HL-60/S4 treated with retinoic acid at 250 ng/mL for 4 days and 3 days (cell line): Measurements from ENCODE around the gene MGAT1.
"Not testable (repeated sequence)": the region's sequence is repeated elsewhere in the genome, so short reads cannot be mapped to it uniquely, and the experiment has no call there.

Experiments
- in situ Hi-C: fragments of 300-500 bp; cut with MboI; formaldehyde crosslinking; loops from 2 replicates; pipeline ENCODE4 v1.7.0; 2022; ENCODE audit warnings: low sequenced_read_pairs

Gene MGAT1

GRCh38 chr5:180802325-180803180, at the start of gene MGAT1:
MGAT1 (minus strand) TSS chr5:180802806; CDS start chr5:180792971, 9,835 bp downstream.
- in situ Hi-C loops, result no loop called here

DNA sequence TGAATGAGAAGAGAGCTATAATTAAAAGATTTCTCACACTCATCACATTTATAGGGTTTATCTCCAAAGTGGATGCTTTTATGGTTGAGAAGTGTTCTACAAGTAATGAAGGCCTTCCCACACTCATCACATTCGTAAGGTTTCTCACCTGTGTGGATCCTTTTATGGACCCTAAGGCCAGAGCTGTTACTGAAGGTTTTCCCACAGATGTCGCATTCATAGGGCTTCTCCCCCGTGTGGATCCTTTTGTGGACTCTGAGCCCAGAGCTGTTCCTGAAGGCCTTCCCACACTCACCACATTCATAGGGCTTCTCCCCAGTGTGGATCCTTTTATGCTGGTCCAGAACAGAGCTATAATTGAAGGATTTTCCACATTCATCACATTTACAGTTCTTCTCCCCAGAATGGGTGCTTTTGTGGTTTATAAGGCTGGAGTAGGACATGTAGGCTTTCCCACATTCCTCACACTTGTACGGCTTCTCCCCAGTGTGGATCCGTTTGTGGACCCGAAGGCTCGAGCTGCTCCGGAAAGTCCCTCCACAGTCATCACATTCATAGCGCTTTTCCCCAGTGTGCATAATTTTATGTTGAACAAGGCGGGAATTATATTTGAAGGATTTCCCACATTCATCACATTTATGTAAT, 48.0 kb upstream of the MGAT1 start:
- in situ Hi-C loops, result no loop called here

GRCh38 chr5:180849827-180850226, 47.2 kb upstream of the MGAT1 start:
- in situ Hi-C loops, result no loop called here

GRCh38 chr5:180848878-180849277, 46.3 kb upstream of the MGAT1 start:
- in situ Hi-C loops, result no loop called here

DNA sequence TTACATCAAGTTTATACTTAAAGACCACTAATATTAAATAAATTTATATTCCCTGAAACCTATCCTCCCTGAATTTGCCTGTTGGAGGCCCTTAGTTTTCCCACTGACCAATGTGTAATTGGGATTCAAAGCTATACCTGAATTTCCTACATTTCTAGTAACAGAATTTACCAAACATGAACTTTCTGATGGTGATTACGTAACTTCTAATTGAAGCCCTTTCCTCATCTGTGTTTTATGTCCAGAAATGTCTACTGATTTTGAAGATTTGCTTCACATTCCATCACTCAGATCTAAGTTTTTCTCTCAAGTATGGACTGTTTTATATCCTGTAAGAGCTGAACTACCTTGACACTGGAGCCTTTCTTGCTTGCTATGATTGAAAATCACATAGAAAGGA, 45.7 kb upstream of the MGAT1 start:
- in situ Hi-C loops, result no loop called here

DNA sequence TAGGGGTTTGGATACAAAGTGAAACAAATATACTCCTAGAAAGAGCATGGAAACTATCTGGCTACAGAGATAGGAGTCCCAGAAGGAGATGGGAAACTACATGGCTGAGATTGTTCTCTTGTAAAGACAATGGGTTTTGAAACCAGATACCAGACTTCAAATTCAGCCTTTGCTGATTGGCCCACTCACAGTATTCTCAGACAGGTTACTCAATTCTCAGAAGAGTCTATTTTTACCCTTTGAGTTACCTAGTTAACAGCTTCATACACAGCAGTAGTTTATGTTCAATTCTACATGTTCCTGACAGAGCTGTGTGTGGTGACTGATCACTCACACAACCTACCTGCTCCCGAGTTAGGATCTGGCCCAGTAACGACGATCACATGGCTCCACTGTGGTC, 44.4 kb upstream of the MGAT1 start:
- in situ Hi-C loops, result no loop called here

DNA sequence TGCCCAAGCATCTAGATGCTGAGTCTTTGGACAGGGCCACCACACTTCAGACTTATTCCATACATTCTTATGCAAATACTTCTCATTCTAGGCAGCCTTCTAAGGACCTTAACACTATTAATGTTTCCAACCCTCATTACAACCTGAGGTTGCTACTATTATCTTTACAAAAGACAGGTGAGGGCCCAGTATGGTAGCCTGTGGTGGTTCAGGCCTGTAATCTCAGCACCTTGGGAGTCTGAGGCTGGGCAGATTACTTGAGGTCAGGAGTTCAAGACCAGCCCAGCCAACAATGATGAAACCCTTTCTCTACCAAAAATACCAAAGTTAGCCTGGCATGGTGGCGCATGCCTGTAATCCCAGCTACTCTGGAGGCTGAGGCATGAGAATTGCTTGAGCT, 42.3 kb upstream of the MGAT1 start:
- in situ Hi-C loops, result no loop called here

- in situ Hi-C loops, result no loop called here
Measured at GRCh38 chr5:180844432-180844831, 41.8 kb upstream of the MGAT1 start.

- in situ Hi-C loops, result no loop called here
Measured at GRCh38 chr5:180839935-180840334, 37.3 kb upstream of the MGAT1 start.

DNA sequence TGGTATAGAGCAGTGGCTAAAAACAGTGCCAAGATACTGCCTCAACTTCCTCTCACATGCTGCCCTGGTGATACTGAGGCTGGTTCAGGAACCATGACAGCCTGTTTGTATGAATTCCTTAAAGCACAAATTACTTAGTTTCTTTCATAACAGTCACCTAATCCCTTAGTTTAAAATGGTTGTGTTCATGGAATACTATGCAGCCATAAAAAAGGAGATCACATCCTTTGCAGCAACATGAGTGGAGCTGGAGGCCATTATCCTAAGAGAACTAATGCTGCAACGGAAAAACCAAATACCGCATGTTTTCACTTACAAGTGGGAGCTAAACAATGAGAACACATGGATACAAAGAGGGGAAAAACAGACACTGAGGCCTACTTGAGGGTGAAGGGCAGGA, 36.6 kb upstream of the MGAT1 start:
- in situ Hi-C loops, result no loop called here

- in situ Hi-C loops, result no loop called here
Measured at GRCh38 chr5:180837478-180837877, 34.9 kb upstream of the MGAT1 start.

- in situ Hi-C loops, result no loop called here
Measured at GRCh38 chr5:180832638-180833068, 30.0 kb upstream of the MGAT1 start.

GRCh38 chr5:180831139-180832093, 28.8 kb upstream of the MGAT1 start:
- in situ Hi-C loops, result no loop called here

DNA sequence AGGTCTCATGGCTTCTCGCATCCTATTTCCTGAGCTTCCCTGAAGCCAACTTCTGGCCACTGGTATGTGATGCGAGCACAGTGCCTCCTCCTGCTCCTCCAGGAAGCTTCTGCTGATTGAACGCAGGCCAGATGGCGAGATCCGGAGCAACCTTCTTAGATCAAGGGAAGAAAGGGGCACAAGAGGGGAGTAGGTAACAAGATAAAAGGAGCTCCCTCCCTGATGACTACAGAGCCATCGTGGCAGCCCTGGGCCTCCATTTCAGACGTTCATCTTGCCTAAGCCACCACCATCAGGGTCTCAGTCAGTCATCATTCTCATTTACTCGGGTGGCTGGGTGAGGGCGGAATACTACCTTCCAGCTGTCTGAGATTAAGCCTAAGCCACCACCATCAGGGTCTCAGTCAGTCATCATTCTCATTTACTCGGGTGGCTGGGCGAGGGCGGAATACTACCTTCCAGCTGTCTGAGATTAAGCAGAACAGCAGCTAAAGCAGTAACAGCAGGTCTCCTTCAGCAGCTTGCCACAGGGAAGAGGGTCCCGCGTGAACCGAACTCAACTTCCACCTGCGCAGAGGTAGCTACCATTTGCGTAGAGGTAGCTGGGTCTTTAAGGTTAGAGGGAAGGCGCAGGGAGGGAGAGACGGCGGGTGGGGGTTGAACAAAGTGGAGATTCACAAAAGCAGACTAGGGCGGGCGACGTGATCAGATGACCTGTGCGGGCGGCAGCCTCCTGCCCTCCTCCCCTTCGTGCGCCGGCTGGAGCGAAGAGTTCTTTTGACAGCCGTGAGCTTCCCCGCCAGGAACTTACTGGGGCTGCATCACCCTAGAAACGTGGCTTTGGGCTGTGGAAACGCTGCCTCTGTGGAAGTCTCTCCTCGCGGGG, 27.9 kb upstream of the MGAT1 start:
- in situ Hi-C loops, result no loop called here

- in situ Hi-C loops, result no loop called here
Measured at GRCh38 chr5:180829726-180830125, 27.1 kb upstream of the MGAT1 start.

DNA sequence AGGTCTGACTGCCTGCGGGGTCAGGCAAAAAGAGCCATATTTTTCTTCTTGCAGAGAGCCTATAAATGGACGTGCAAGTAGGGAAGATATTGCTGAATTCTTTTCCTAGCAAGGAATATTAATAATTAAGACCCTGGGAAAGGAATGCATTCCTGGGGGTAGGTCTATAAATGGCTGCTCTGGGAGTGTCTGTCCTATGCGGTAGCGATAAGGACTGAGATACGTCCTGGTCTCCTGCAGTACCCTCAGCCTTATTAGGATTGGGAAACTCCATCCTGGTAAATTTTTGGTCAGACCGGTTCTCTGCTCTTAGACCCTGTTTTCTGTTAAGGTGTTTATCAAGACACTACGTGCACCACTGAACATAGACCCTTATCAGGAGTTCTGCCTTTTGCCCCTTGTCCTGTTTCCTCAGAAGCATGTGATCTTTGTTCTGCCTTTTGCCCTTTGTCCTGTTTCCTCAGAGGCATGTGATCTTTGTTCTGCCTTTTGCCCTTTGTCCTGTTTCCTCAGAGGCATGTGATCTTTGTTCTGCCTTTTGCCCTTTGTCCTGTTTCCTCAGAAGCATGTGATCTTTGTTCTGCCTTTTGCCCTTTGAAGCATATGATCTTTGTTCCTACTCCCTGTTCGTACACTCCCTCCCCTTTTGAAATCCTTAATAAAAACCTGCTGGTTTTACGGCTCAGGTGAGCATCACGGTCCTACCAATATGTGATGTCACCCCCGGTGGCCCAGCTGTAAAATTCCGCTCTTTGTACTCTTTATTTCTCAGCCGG, 26.3 kb upstream of the MGAT1 start:
- in situ Hi-C loops, result not testable (repeated sequence)

GRCh38 chr5:180827374-180827773, 24.8 kb upstream of the MGAT1 start:
- in situ Hi-C loops, result not testable (repeated sequence)

GRCh38 chr5:180825768-180826525, 23.3 kb upstream of the MGAT1 start:
- in situ Hi-C loops, result no loop called here
